DMS 273 treated with DMSO at 0.1 percent for 48 hours (cell line): ENCODE measurements around the gene ABCD1.

Experiments used
- DNase-seq: peaks from one replicate; lab custom pipeline; 2025; lab: John Stamatoyannopoulos, UW

The ABCD1 gene

DNA sequence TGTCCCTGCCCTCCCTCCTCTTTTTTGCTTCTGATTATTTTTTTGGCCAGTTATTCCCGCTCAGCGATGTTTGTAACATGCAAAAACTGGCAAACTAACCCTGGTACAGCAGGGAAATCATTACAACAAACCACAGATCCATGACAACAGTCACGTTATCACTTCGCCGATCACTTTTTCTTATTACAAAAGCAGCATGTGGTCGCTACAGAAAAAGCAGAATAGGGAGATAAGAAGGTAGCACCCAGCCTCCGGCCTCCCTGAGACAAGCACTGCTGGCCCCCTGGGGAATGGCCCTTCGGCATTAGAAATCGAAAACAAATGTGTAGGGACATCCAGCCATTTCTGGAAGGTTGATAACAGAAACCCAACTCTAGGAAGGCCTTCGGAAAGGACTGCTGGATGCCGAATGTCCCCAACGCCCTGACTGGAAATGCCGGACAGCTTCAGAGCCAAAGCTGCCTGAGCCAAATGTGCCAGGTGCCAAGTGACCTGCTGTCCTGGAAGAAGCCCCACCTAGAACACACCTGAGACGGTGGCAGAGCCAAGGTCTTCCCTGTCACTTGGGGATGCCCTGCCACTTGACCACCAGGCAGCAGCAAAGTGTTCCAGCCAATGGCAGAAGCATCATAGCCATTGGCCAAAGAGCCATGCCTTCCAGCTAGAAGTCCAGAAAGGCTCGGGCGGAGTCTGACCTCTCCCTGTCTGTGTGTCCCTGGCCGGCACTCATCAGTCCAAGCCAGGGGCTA is 66.6 kb downstream of the ABCD1 start:
- no peak for DNase-seq

DNA sequence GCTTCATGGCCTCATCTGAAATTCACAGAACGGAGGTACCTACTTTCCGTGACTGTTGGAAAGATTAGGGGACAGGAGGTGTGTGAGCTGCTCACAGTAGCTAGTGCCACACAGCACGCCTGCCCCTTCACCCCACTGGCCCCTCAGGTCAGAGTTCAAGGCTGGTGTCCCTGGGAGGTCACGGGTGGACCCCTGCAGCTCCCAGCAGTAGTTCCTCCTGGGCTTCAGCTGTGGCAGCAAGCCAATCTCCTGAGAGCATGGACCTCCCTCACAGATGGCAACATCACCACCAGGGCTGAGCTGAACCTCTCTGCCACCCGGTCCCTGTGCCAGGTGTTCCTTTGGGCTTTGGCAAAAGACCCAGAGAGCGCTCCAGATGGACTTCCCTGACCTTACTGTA is 67.7 kb downstream of the ABCD1 start:
- peak; percentile 75 for DNase-seq

DNA sequence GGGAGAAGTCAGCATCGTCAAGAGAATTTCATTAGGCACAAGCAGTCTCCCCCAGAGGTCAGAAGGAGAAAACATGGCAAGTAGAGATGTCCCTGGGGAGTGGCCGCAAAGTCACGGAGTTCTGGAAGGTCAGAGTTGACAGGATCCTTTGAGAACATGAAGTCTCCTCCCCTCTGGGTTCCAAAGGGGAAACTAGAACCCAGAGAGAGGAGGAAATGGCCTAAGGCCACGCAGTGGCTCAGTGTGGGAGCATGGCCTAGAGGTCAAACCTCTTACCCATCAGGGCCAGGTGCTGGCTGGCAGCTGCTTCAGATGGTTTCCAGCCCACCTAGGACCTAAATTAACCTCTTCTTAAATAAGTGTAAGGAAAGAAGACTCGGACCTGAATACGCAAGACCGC is 68.6 kb downstream of the ABCD1 start:
- no peak for DNase-seq
